Panc1 (cell line): ENCODE data around the gene ZNF579.

Experiments used
- POLR2AphosphoS5 ChIP-seq: IDR thresholded peaks from 2 replicates; pipeline ENCODE4 v1.6.1; 2012; ENCODE audit warnings: mild to moderate bottlenecking, low read depth, low read length, moderate library complexity
- SIN3A ChIP-seq: IDR thresholded peaks from 2 replicates; pipeline ENCODE4 v1.6.1; 2012; ENCODE audit warnings: low read depth, mild to moderate bottlenecking, low read length, moderate library complexity, borderline replicate concordance; ENCODE audit not compliant: insufficient read depth
- TCF7L2 ChIP-seq: IDR thresholded peaks from 2 replicates; pipeline ENCODE4 v1.6.1; 2011; ENCODE audit warnings: mild to moderate bottlenecking, low read depth, low read length, inconsistent platforms
- TF ChIP-seq, protein P1 (sequence below): fragments of 450-650 bp; IDR thresholded peaks from 2 replicates; pipeline ENCODE4 v1.5.1; 2017; ENCODE audit warnings: mild to moderate bottlenecking
- TF ChIP-seq, protein P2 (sequence below), 2 experiments: IDR thresholded peaks; 2 replicates each; pipeline ENCODE4 v1.6.1; 2011 to 2012; ENCODE audit warnings: low read depth in 2 of 2, control low read depth in 1 of 2, low read length in 1 of 2, mild to moderate bottlenecking in 1 of 2, moderate library complexity in 1 of 2; ENCODE audit not compliant: insufficient read depth in 1 of 2

DNA sequence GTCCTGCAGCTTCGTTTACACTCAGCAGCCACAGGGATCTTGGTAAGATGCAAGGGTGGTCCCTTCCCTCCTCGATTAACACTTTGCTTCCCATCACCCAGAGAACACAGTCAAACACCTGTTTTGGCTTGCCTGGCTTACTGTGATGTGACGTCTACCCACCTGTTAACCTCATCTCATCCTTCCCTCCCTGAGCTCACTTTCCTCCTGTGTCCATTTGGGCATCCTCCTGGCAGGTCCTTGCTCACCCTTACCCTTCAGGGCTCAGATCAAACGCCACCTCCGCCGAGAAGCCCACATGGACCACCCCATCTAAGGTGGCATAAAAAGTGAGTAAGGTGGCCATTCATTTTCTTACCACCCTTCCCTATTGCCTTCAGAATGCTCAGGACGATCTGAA is 9.5 kb upstream of the ZNF579 start:
- no peak for TF ChIP-seq TCF7L2
- TF ChIP-seq, protein P1, sequence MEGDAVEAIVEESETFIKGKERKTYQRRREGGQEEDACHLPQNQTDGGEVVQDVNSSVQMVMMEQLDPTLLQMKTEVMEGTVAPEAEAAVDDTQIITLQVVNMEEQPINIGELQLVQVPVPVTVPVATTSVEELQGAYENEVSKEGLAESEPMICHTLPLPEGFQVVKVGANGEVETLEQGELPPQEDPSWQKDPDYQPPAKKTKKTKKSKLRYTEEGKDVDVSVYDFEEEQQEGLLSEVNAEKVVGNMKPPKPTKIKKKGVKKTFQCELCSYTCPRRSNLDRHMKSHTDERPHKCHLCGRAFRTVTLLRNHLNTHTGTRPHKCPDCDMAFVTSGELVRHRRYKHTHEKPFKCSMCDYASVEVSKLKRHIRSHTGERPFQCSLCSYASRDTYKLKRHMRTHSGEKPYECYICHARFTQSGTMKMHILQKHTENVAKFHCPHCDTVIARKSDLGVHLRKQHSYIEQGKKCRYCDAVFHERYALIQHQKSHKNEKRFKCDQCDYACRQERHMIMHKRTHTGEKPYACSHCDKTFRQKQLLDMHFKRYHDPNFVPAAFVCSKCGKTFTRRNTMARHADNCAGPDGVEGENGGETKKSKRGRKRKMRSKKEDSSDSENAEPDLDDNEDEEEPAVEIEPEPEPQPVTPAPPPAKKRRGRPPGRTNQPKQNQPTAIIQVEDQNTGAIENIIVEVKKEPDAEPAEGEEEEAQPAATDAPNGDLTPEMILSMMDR: no peak
- no peak for TF ChIP-seq POLR2AphosphoS5
- no peak for TF ChIP-seq SIN3A
- TF ChIP-seq, protein P2, sequence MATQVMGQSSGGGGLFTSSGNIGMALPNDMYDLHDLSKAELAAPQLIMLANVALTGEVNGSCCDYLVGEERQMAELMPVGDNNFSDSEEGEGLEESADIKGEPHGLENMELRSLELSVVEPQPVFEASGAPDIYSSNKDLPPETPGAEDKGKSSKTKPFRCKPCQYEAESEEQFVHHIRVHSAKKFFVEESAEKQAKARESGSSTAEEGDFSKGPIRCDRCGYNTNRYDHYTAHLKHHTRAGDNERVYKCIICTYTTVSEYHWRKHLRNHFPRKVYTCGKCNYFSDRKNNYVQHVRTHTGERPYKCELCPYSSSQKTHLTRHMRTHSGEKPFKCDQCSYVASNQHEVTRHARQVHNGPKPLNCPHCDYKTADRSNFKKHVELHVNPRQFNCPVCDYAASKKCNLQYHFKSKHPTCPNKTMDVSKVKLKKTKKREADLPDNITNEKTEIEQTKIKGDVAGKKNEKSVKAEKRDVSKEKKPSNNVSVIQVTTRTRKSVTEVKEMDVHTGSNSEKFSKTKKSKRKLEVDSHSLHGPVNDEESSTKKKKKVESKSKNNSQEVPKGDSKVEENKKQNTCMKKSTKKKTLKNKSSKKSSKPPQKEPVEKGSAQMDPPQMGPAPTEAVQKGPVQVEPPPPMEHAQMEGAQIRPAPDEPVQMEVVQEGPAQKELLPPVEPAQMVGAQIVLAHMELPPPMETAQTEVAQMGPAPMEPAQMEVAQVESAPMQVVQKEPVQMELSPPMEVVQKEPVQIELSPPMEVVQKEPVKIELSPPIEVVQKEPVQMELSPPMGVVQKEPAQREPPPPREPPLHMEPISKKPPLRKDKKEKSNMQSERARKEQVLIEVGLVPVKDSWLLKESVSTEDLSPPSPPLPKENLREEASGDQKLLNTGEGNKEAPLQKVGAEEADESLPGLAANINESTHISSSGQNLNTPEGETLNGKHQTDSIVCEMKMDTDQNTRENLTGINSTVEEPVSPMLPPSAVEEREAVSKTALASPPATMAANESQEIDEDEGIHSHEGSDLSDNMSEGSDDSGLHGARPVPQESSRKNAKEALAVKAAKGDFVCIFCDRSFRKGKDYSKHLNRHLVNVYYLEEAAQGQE (IDR thresholded peaks at IDR 0.05; ENCODE audit: insufficient read depth in 1 of 2, low read depth in 2 of 2, low read length in 1 of 2): no peak
